Vagina (tissue), 2 donors: ENCODE results near the gene SNIP1. TPM values are rescaled to one million over a fixed set of nuclear protein-coding genes. Genes with fewer than 3 reads are reported as not detected.

Experiments
- DNase-seq, 2 donors: peaks; one replicate each; pipeline ENCODE4 v3.0.0-alpha.2; 2017; ENCODE audit errors: extremely low spot score in 2 of 2
- H3K27ac ChIP-seq: fragments of 200-600 bp; sonication (generic); one replicate; pipeline ENCODE4 v1.5.1; 2019
- H3K27me3 ChIP-seq: fragments of 200-600 bp; sonication (generic); one replicate; pipeline ENCODE4 v1.5.1; 2019
- H3K36me3 ChIP-seq, 2 donors: fragments of 200-600 bp; sonication (generic); one replicate each; pipeline ENCODE4 v1.5.1; 2017 to 2019
- H3K4me1 ChIP-seq: fragments of 200-600 bp; sonication (generic); one replicate; pipeline ENCODE4 v1.5.1; 2019
- H3K4me3 ChIP-seq, 2 donors: fragments of 200-600 bp; sonication (generic); 1 replicate in 1 of 2; 2 replicates in 1 of 2; pipeline ENCODE4 v1.5.1; 2016 to 2019
- H3K9me3 ChIP-seq: fragments of 200-600 bp; sonication (generic); one replicate; pipeline ENCODE4 v1.5.1; 2019
- POLR2A ChIP-seq, 2 donors: fragments of 450-650 bp; IDR thresholded peaks; one replicate each; pipeline ENCODE4 v1.6.1; 2017; ENCODE audit warnings: antibody characterized with exemption in 2 of 2, mild to moderate bottlenecking in 2 of 2, moderate library complexity in 2 of 2
- POLR2AphosphoS5 ChIP-seq, 2 donors: sonication (generic); formaldehyde crosslinking; IDR thresholded peaks; one replicate each; pipeline ENCODE4 v1.9.0; 2017; ENCODE audit warnings: antibody characterized with exemption in 2 of 2, mild to moderate bottlenecking in 2 of 2, low read depth in 1 of 2; ENCODE audit not compliant: insufficient read depth in 1 of 2
- intact Hi-C: fragments of 100-400 bp; cut with DNase I; formaldehyde crosslinking; loops from one replicate; pipeline ENCODE4 v1.15.1; 2023
- total RNA-seq: library from RNA; depleted of rRNA; stranded (reverse); fragments of >200 nt; gene quantifications from one replicate; pipeline ENCODE4 v1.2.3, GENCODE V29; 2016
- TF ChIP-seq, protein P1 (sequence below), 3 experiments: fragments of 450-650 bp in 2 of 3; fragments of 200-600 bp in 1 of 3; sonication (generic) in 1 of 3; IDR thresholded peaks; one replicate each; pipeline ENCODE4 v1.5.1; 2017 to 2019; ENCODE audit warnings: antibody characterized with exemption in 3 of 3, mild to moderate bottlenecking in 2 of 3, moderate library complexity in 2 of 3

SNIP1 gene
- total RNA-seq, 1 donor from 2014 or later, result 16.5 TPM

DNA sequence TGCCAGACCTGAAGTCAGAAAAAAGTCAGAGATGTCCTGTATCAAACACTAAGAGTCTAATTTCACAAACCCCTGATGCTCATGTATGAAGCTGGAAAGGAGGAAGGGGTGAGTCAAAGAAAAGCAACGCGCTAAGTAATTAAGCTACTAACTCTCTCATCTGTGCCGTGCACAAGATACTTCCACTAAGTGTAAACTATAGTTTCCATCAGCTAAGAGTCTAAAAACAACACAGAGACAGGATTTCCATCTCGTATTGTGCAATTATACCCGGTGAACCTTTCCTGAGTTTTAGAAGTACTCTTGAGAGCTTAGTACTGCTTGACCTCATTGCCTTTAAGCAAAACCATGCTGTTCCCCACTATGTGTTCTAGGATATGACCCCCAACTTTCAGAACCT lies 21.6 kb upstream of the SNIP1 start:
- H3K9me3 ChIP-seq, result no peaks in the 10 kb centered on the region
- H3K36me3 ChIP-seq, result peaks cover 0 to 70% of the 10 kb centered on the region in 2 donors
- DNase-seq, result no peak
- no peak overlapping the region for H3K4me3 ChIP-seq
- H3K27me3 ChIP-seq, result no peaks in the 10 kb centered on the region
- no peak overlapping the region for H3K27ac ChIP-seq
- intact Hi-C loops, result no loop called here
- no peaks in the 10 kb centered on the region for H3K4me1 ChIP-seq
- TF ChIP-seq POLR2AphosphoS5 (IDR thresholded peaks at IDR 0.05; ENCODE audit: insufficient read depth in 1 of 2, low read depth in 1 of 2) (no peak), POLR2A (IDR thresholded peaks at IDR 0.05) (no peak)
- TF ChIP-seq, protein P1, sequence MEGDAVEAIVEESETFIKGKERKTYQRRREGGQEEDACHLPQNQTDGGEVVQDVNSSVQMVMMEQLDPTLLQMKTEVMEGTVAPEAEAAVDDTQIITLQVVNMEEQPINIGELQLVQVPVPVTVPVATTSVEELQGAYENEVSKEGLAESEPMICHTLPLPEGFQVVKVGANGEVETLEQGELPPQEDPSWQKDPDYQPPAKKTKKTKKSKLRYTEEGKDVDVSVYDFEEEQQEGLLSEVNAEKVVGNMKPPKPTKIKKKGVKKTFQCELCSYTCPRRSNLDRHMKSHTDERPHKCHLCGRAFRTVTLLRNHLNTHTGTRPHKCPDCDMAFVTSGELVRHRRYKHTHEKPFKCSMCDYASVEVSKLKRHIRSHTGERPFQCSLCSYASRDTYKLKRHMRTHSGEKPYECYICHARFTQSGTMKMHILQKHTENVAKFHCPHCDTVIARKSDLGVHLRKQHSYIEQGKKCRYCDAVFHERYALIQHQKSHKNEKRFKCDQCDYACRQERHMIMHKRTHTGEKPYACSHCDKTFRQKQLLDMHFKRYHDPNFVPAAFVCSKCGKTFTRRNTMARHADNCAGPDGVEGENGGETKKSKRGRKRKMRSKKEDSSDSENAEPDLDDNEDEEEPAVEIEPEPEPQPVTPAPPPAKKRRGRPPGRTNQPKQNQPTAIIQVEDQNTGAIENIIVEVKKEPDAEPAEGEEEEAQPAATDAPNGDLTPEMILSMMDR (IDR thresholded peaks at IDR 0.05), result no peak

DNA sequence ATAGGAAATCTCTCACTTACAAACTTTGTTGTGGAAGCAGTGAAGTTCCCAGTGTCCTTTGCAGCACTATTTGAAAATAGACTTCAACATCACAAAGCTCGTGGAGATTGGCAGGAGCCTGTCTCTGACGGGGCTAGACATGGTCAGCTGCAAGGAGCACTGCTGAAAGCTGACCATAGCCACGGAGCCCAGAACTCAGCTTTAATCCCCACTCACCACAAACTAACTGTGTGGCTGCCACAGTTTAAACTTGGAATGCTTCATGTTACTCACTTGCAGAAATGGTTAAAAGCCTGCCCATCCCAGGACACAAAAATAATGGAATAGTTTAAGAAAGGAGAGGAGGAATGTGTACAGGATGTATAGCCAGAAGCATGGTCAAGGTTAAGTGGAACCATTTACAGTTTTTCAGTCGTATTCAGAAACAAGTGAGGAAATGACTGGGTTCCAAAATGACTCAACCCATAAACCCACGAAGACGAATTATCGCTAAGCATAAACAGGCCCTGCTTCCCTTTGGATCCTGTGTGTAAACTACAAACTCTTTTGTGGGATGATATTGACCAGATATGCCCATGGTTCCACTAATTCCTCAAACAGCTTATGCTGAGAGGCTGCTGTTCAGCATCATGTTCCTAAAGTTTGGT lies 20.9 kb upstream of the SNIP1 start:
- no peaks in the 10 kb centered on the region for H3K9me3 ChIP-seq
- TF ChIP-seq, protein P1 (IDR thresholded peaks at IDR 0.05), result no peak
- TF ChIP-seq POLR2A (IDR thresholded peaks at IDR 0.05) (no peak), POLR2AphosphoS5 (IDR thresholded peaks at IDR 0.05; ENCODE audit: insufficient read depth in 1 of 2, low read depth in 1 of 2) (no peak)
- H3K27ac ChIP-seq, result no peak overlapping the region
- H3K4me1 ChIP-seq, result no peaks in the 10 kb centered on the region
- peaks cover 0 to 77% of the 10 kb centered on the region in 2 donors for H3K36me3 ChIP-seq
- H3K27me3 ChIP-seq, result no peaks in the 10 kb centered on the region
- no peak for DNase-seq
- intact Hi-C loops, result no loop called here
- H3K4me3 ChIP-seq, result no peak overlapping the region

DNA sequence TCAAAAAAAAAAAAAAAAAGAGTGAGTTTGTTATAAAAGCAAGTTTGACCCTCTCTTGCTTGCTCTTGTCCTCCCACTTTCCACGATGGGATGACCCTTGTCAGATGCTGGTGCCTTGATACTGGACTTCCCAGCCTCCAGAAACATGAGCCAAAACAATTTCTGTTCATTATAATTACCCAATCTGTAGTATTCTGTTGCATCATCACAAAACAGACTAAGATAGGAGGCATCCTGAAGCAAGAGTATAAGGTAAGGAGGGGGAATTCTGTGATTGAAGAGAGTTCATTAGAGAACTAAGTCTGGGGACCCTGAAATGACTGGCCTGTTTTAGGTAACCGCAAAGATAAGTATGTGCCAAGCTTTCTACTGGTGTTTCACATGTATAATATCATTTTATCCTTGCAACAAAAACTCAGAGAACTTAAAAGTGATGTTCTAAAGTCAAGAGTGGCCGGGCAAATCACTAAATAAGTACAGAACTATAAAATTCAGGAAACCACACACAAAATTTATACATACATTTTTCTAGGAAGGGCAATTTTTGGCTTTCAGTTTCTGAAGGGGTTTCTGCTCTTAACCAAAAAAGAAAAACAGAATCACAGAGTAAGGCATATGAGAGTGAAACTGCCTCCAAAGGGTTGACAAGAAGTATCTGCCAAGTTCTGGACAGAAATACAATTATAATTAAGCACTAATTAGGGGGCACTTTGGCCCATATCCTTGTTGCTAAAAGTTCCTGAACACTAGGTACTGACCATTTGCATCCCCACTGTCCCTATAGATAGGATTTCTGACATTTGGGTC lies 16.6 kb upstream of the SNIP1 start:
- intact Hi-C loops, result no loop called here
- H3K27me3 ChIP-seq, result no peaks in the 10 kb centered on the region
- H3K4me3 ChIP-seq, result no peak overlapping the region
- no peaks in the 10 kb centered on the region for H3K9me3 ChIP-seq
- DNase-seq, result no peak
- TF ChIP-seq POLR2A (IDR thresholded peaks at IDR 0.05) (no peak), POLR2AphosphoS5 (IDR thresholded peaks at IDR 0.05; ENCODE audit: insufficient read depth in 1 of 2, low read depth in 1 of 2) (no peak)
- TF ChIP-seq, protein P1 (IDR thresholded peaks at IDR 0.05), result no peak
- H3K36me3 ChIP-seq, result peaks cover 0 to 86% of the 10 kb centered on the region in 2 donors
- no peaks in the 10 kb centered on the region for H3K4me1 ChIP-seq
- no peak overlapping the region for H3K27ac ChIP-seq

DNA sequence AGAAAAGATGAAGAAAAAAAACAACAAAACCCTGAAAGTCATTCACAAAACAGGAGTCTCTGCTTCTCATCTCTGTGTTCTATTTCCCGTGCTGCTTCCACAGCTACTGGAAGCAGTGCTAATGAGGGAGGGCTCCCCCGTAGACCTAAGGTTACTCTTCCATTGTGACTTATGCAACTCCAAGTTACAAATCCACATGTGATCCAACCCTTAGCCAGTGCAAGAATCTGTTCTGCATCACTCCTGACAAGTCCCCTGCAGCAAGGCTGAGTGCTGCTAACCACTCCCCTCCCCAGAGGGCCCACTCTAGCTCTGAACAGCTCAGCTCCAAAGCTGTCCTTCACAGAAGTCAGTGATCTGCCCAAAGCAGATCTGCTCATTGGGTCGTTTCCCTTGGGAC lies 12.9 kb upstream of the SNIP1 start:
- Histone ChIP-seq H3K4me1 (no peaks in the 10 kb centered on the region), H3K27ac (no peak overlapping the region), H3K27me3 (no peaks in the 10 kb centered on the region), H3K36me3 (peaks cover 0 to 65% of the 10 kb centered on the region in 2 donors), H3K4me3 (no peak overlapping the region), H3K9me3 (no peaks in the 10 kb centered on the region)
- DNase-seq, result no peak
- TF ChIP-seq, protein P1 (IDR thresholded peaks at IDR 0.05), result no peak
- TF ChIP-seq POLR2A (IDR thresholded peaks at IDR 0.05) (no peak), POLR2AphosphoS5 (IDR thresholded peaks at IDR 0.05; ENCODE audit: insufficient read depth in 1 of 2, low read depth in 1 of 2) (no peak)
- intact Hi-C loops, result no loop called here

DNA sequence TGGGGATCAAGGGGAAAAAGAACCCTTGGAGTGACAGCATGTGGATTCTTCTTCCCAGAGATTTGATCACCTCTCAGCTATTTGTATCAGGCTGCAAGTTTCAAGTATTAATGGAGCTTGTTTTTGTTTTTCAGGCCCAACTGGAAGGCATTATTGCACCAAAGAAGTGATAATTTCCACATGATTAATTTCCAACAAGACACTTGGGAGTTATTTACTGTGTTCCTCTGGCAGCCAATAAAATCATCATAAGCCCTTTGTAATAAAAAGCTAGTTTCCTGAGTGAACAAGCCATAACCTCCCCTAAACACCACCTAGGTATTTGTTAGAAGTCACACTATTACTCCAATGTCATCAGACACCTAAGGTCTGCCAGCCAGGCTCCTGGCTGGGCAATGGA lies 10.8 kb upstream of the SNIP1 start:
- Histone ChIP-seq H3K36me3 (peaks cover 0 to 55% of the 10 kb centered on the region in 2 donors), H3K4me1 (no peaks in the 10 kb centered on the region), H3K27ac (no peak overlapping the region), H3K4me3 (no peak overlapping the region), H3K27me3 (no peaks in the 10 kb centered on the region), H3K9me3 (no peaks in the 10 kb centered on the region)
- intact Hi-C loops, result no loop called here
- TF ChIP-seq, protein P1 (IDR thresholded peaks at IDR 0.05), result no peak
- no peak for TF ChIP-seq POLR2AphosphoS5 (IDR thresholded peaks at IDR 0.05; ENCODE audit: insufficient read depth in 1 of 2, low read depth in 1 of 2)
- TF ChIP-seq POLR2A (IDR thresholded peaks at IDR 0.05), result no peak
- no peak for DNase-seq
